Panc1 (cell line): ENCODE data around the gene ENOX2. TPM values are rescaled to one million over a fixed set of nuclear protein-coding genes. Genes with fewer than 3 reads are reported as not detected.

Experiments
- ATAC-seq: fragments of 200-7000 bp; cut with Tn5 transposase; 2 replicates; pipeline ENCODE4 v1.9.1; 2020; ENCODE audit warnings: mild to moderate bottlenecking, moderate library complexity
- BruUV-seq: library from RNA; stranded (reverse); fragments of 400-500 nt; replicated peaks from 2 replicates; lab custom pipeline; 2021; lab: Mats Ljungman, UMichigan
- CTCF ChIA-PET: fragments of 300-600 bp; sonication (Branson Sonifier 250); formaldehyde crosslinking; loops from one replicate; lab custom pipeline; 2022; ENCODE audit warnings: antibody characterized with exemption; lab: Charles Lee
- POLR2A ChIA-PET: fragments of 300-600 bp; sonication (Branson Sonifier 250); formaldehyde crosslinking; loops from one replicate; lab custom pipeline; 2022; ENCODE audit warnings: antibody characterized with exemption; lab: Charles Lee
- DNase-seq: peaks from one replicate; pipeline ENCODE4 v3.0.0-alpha.2; 2010; ENCODE audit warnings: low read depth, low spot score
- H3K27ac ChIP-seq: 2 replicates; pipeline ENCODE4 v1.5.1; 2011; ENCODE audit warnings: mild to moderate bottlenecking, low read length, inconsistent platforms
- H3K27me3 ChIP-seq: fragments of 200-500 bp; sonication (Bioruptor generic); 2 replicates; pipeline ENCODE4 v1.6.0; 2014; ENCODE audit warnings: low read length, inconsistent platforms; ENCODE audit not compliant: control insufficient read depth, insufficient read depth
- H3K36me3 ChIP-seq: fragments of 200-500 bp; sonication (Bioruptor generic); 2 replicates; pipeline ENCODE4 v1.5.1; 2014; ENCODE audit warnings: inconsistent platforms, mild to moderate bottlenecking, low read length, moderate library complexity; ENCODE audit not compliant: control insufficient read depth, insufficient read depth
- H3K4me1 ChIP-seq: 2 replicates; pipeline ENCODE4 v1.5.1; 2011; ENCODE audit warnings: inconsistent platforms, mild to moderate bottlenecking, low read length, moderate library complexity; ENCODE audit not compliant: control insufficient read depth, insufficient read depth
- H3K4me3 ChIP-seq, 2 experiments: 2 replicates each; pipeline ENCODE4 v1.5.1; 2011 to 2012; ENCODE audit warnings: low read depth in 2 of 2, low read length in 2 of 2, mild to moderate bottlenecking in 2 of 2, inconsistent platforms in 1 of 2, moderate library complexity in 1 of 2
- H3K9me3 ChIP-seq: fragments of 200-500 bp; sonication (Bioruptor generic); 2 replicates; pipeline ENCODE4 v1.5.1; 2014; ENCODE audit warnings: low read depth, mild to moderate bottlenecking, inconsistent platforms, low read length, moderate library complexity; ENCODE audit not compliant: control insufficient read depth, insufficient read depth
- CTCF ChIP-seq: fragments of 450-650 bp; IDR thresholded peaks from 2 replicates; pipeline ENCODE4 v1.5.1; 2017; ENCODE audit warnings: mild to moderate bottlenecking
- POLR2AphosphoS5 ChIP-seq: IDR thresholded peaks from 2 replicates; pipeline ENCODE4 v1.6.1; 2012; ENCODE audit warnings: mild to moderate bottlenecking, low read depth, low read length, moderate library complexity
- REST ChIP-seq, 2 experiments: IDR thresholded peaks; 2 replicates each; pipeline ENCODE4 v1.6.1; 2011 to 2012; ENCODE audit warnings: low read depth in 2 of 2, control low read depth in 1 of 2, low read length in 1 of 2, mild to moderate bottlenecking in 1 of 2, moderate library complexity in 1 of 2; ENCODE audit not compliant: insufficient read depth in 1 of 2
- SIN3A ChIP-seq: IDR thresholded peaks from 2 replicates; pipeline ENCODE4 v1.6.1; 2012; ENCODE audit warnings: low read depth, mild to moderate bottlenecking, low read length, moderate library complexity, borderline replicate concordance; ENCODE audit not compliant: insufficient read depth
- TCF7L2 ChIP-seq: IDR thresholded peaks from 2 replicates; pipeline ENCODE4 v1.6.1; 2011; ENCODE audit warnings: mild to moderate bottlenecking, low read depth, low read length, inconsistent platforms
- in situ Hi-C: cut with HindIII; loops from 2 replicates; pipeline ENCODE4 v1.10.0; 2016; ENCODE audit warnings: low sequenced_read_pairs, low pct_unique_long_range_greater_than_20kb
- intact Hi-C: fragments of 100-400 bp; cut with micrococcal nuclease; formaldehyde crosslinking; loops from one replicate; pipeline ENCODE4 v1.10.0; 2022; ENCODE audit not compliant: unreplicated experiment
- total RNA-seq: library from RNA; stranded (reverse); gene quantifications from one replicate; pipeline ENCODE4 v1.2.1, GENCODE V29; 2021; ENCODE audit not compliant: unreplicated experiment

ENOX2 gene
- total RNA-seq, 1 experiment from 2014 or later: 12.4 TPM

- in situ Hi-C loops (no loop called here), intact Hi-C loops (no loop called here)
- no peaks in the 10 kb centered on the region for H3K27me3 ChIP-seq
- no peaks in the 10 kb centered on the region for H3K4me1 ChIP-seq
- H3K9me3 ChIP-seq: no peaks in the 10 kb centered on the region
- no TSS peak for BruUV-seq
- ATAC-seq: no peak
- ChIA-PET POLR2A (no interaction called here), CTCF (no interaction called here)
- no peak for DNase-seq
- no peaks in the 10 kb centered on the region for H3K36me3 ChIP-seq
- TF ChIP-seq SIN3A (no peak), POLR2AphosphoS5 (no peak), CTCF (no peak), TCF7L2 (no peak), REST (IDR thresholded peaks at IDR 0.05; ENCODE audit: insufficient read depth in 1 of 2, low read depth in 2 of 2, low read length in 1 of 2) (no peak)
- no peak overlapping the region for H3K27ac ChIP-seq
- H3K4me3 ChIP-seq: no peak overlapping the region
Measured at GRCh38 chrX:130658310-130658709, 244.7 kb downstream of the ENOX2 start.

- Histone ChIP-seq H3K27me3 (no peaks in the 10 kb centered on the region), H3K9me3 (no peaks in the 10 kb centered on the region), H3K4me1 (no peaks in the 10 kb centered on the region), H3K27ac (no peak overlapping the region), H3K36me3 (no peaks in the 10 kb centered on the region), H3K4me3 (no peak overlapping the region)
- CTCF ChIA-PET: interaction anchor here (0.9 kb wide), 1 partner anchor 10 kb away, joined by 3 read pairs; no protein-coding TSS in a partner anchor
- intact Hi-C loops (no loop called here), in situ Hi-C loops (no loop called here)
- DNase-seq: no peak
- POLR2A ChIA-PET: no interaction called here
- no peak for ATAC-seq
- BruUV-seq: no TSS peak
- no peak for TF ChIP-seq POLR2AphosphoS5
- no peak for TF ChIP-seq REST (IDR thresholded peaks at IDR 0.05; ENCODE audit: insufficient read depth in 1 of 2, low read depth in 2 of 2, low read length in 1 of 2)
- no peak for TF ChIP-seq SIN3A
- no peak for TF ChIP-seq TCF7L2
- TF ChIP-seq CTCF: no peak
Measured at GRCh38 chrX:130654409-130654950, 248.5 kb downstream of the ENOX2 start.
